Measurements from ENCODE around the gene DNAJB11. TPM values are rescaled to one million over a fixed set of nuclear protein-coding genes. Genes with fewer than 3 reads are reported as not detected.
"Not testable (repeated sequence)": the region's sequence is repeated elsewhere in the genome, so short reads cannot be mapped to it uniquely, and the experiment has no call there.

The DNAJB11 gene
- total and polyA plus RNA-seq, 4 donors = 45.7 to 71.6 (median 62.2) TPM

GRCh38 chr3:186571644-186572013 lies 1.1 kb downstream of the DNAJB11 start:
- WGBS (ENCODE audit: insufficient coverage) = no CpG with 5 or more reads among the region's 2 CpGs

GRCh38 chr3:186577521-186577920 lies 7.0 kb downstream of the DNAJB11 start:
- Histone ChIP-seq H3K36me3 (ENCODE audit: control insufficient read depth, insufficient read depth, low read length) (peaks cover 14% of the 10 kb centered on the region), H3K4me3 (ENCODE audit: low read depth, low read length) (no peak overlapping the region), H3K27ac (ENCODE audit: low read depth, low read length) (no peak overlapping the region), H3K27me3 (ENCODE audit: control insufficient read depth, insufficient read depth, low read length) (no peaks in the 10 kb centered on the region), H3K4me1 (ENCODE audit: control insufficient read depth, insufficient read depth, low read length) (no peaks in the 10 kb centered on the region), H3K9me3 (ENCODE audit: control insufficient read depth, insufficient read depth, low read length) (no peaks in the 10 kb centered on the region)
- DNase-seq (ENCODE audit: low read depth in 4 of 6, low spot score in 6 of 6) = no peak
- WGBS (ENCODE audit: insufficient coverage) = no CpG with 5 or more reads among the region's 2 CpGs

More at GRCh38 chr3:186571644-186572013, 1.1 kb downstream of the DNAJB11 start:
- Histone ChIP-seq H3K27ac (ENCODE audit: low read depth, low read length) (no peak overlapping the region), H3K4me1 (ENCODE audit: control insufficient read depth, insufficient read depth, low read length) (peaks cover 15% of the 10 kb centered on the region), H3K27me3 (ENCODE audit: control insufficient read depth, insufficient read depth, low read length) (no peaks in the 10 kb centered on the region), H3K4me3 (ENCODE audit: low read depth, low read length) (peak overlapping the region; percentile 73), H3K36me3 (ENCODE audit: control insufficient read depth, insufficient read depth, low read length) (peaks cover 8% of the 10 kb centered on the region), H3K9me3 (ENCODE audit: control insufficient read depth, insufficient read depth, low read length) (no peaks in the 10 kb centered on the region)
- DNase-seq (ENCODE audit: low read depth in 4 of 6, low spot score in 6 of 6) = no peak

GRCh38 chr3:186580785-186581184 lies 10.3 kb downstream of the DNAJB11 start:
- no peak overlapping the region for H3K27ac ChIP-seq (ENCODE audit: low read depth, low read length)
- peaks cover 19% of the 10 kb centered on the region for H3K36me3 ChIP-seq (ENCODE audit: control insufficient read depth, insufficient read depth, low read length)
- no peaks in the 10 kb centered on the region for H3K4me1 ChIP-seq (ENCODE audit: control insufficient read depth, insufficient read depth, low read length)
- no peaks in the 10 kb centered on the region for H3K9me3 ChIP-seq (ENCODE audit: control insufficient read depth, insufficient read depth, low read length)
- DNase-seq (ENCODE audit: low read depth in 4 of 6, low spot score in 6 of 6) = no peak
- H3K4me3 ChIP-seq (ENCODE audit: low read depth, low read length) = no peak overlapping the region
- no peaks in the 10 kb centered on the region for H3K27me3 ChIP-seq (ENCODE audit: control insufficient read depth, insufficient read depth, low read length)
- WGBS (ENCODE audit: insufficient coverage) = no CpG with 5 or more reads among the region's 3 CpGs

GRCh38 chr3:186582541-186582940 lies 12.0 kb downstream of the DNAJB11 start:
- peaks cover 19% of the 10 kb centered on the region for H3K36me3 ChIP-seq (ENCODE audit: control insufficient read depth, insufficient read depth, low read length)
- WGBS (ENCODE audit: insufficient coverage) = 100% methylated on average over 1 of the region's 6 CpGs
- no peaks in the 10 kb centered on the region for H3K27me3 ChIP-seq (ENCODE audit: control insufficient read depth, insufficient read depth, low read length)
- H3K9me3 ChIP-seq (ENCODE audit: control insufficient read depth, insufficient read depth, low read length) = no peaks in the 10 kb centered on the region
- no peaks in the 10 kb centered on the region for H3K4me1 ChIP-seq (ENCODE audit: control insufficient read depth, insufficient read depth, low read length)
- H3K4me3 ChIP-seq (ENCODE audit: low read depth, low read length) = no peak overlapping the region
- H3K27ac ChIP-seq (ENCODE audit: low read depth, low read length) = no peak overlapping the region
- no peak for DNase-seq (ENCODE audit: low read depth in 4 of 6, low spot score in 6 of 6)

GRCh38 chr3:186583831-186584230 lies 13.3 kb downstream of the DNAJB11 start:
- no peaks in the 10 kb centered on the region for H3K4me1 ChIP-seq (ENCODE audit: control insufficient read depth, insufficient read depth, low read length)
- peak in 1 of 6 donors; percentile 27 for DNase-seq (ENCODE audit: low read depth in 4 of 6, low spot score in 6 of 6)
- peaks cover 19% of the 10 kb centered on the region for H3K36me3 ChIP-seq (ENCODE audit: control insufficient read depth, insufficient read depth, low read length)
- WGBS (ENCODE audit: insufficient coverage) = no CpG with 5 or more reads among the region's 5 CpGs
- no peaks in the 10 kb centered on the region for H3K9me3 ChIP-seq (ENCODE audit: control insufficient read depth, insufficient read depth, low read length)
- no peaks in the 10 kb centered on the region for H3K27me3 ChIP-seq (ENCODE audit: control insufficient read depth, insufficient read depth, low read length)
- H3K4me3 ChIP-seq (ENCODE audit: low read depth, low read length) = no peak overlapping the region
- no peak overlapping the region for H3K27ac ChIP-seq (ENCODE audit: low read depth, low read length)

GRCh38 chr3:186586245-186586644 lies 15.7 kb downstream of the DNAJB11 start:
- not testable (repeated sequence) for H3K4me1 ChIP-seq (ENCODE audit: control insufficient read depth, insufficient read depth, low read length); H3K4me3 ChIP-seq (ENCODE audit: low read depth, low read length); H3K9me3 ChIP-seq (ENCODE audit: control insufficient read depth, insufficient read depth, low read length); H3K27me3 ChIP-seq (ENCODE audit: control insufficient read depth, insufficient read depth, low read length); H3K27ac ChIP-seq (ENCODE audit: low read depth, low read length); DNase-seq (ENCODE audit: low read depth in 4 of 6, low spot score in 6 of 6)
- 80% methylated on average over 3 of the region's 9 CpGs for WGBS (ENCODE audit: insufficient coverage)
- H3K36me3 ChIP-seq (ENCODE audit: control insufficient read depth, insufficient read depth, low read length) = peaks cover 16% of the 10 kb centered on the region

- DNase-seq (ENCODE audit: low read depth in 4 of 6, low spot score in 6 of 6) = no peak
- H3K4me1 ChIP-seq (ENCODE audit: control insufficient read depth, insufficient read depth, low read length) = no peaks in the 10 kb centered on the region
- no peaks in the 10 kb centered on the region for H3K27me3 ChIP-seq (ENCODE audit: control insufficient read depth, insufficient read depth, low read length)
- no peak overlapping the region for H3K4me3 ChIP-seq (ENCODE audit: low read depth, low read length)
- H3K36me3 ChIP-seq (ENCODE audit: control insufficient read depth, insufficient read depth, low read length) = peaks cover 13% of the 10 kb centered on the region
- H3K27ac ChIP-seq (ENCODE audit: low read depth, low read length) = no peak overlapping the region
- H3K9me3 ChIP-seq (ENCODE audit: control insufficient read depth, insufficient read depth, low read length) = no peaks in the 10 kb centered on the region
Observed at GRCh38 chr3:186587183-186587582, 16.7 kb downstream of the DNAJB11 start.

- DNase-seq (ENCODE audit: low read depth in 4 of 6, low spot score in 6 of 6) = no peak
- H3K36me3 ChIP-seq (ENCODE audit: control insufficient read depth, insufficient read depth, low read length) = peaks cover 9% of the 10 kb centered on the region
- no peaks in the 10 kb centered on the region for H3K9me3 ChIP-seq (ENCODE audit: control insufficient read depth, insufficient read depth, low read length)
- no peaks in the 10 kb centered on the region for H3K27me3 ChIP-seq (ENCODE audit: control insufficient read depth, insufficient read depth, low read length)
- no peak overlapping the region for H3K27ac ChIP-seq (ENCODE audit: low read depth, low read length)
- no peak overlapping the region for H3K4me3 ChIP-seq (ENCODE audit: low read depth, low read length)
- 60% methylated on average over 1 of the region's 2 CpGs for WGBS (ENCODE audit: insufficient coverage)
- H3K4me1 ChIP-seq (ENCODE audit: control insufficient read depth, insufficient read depth, low read length) = no peaks in the 10 kb centered on the region
Observed at GRCh38 chr3:186588632-186589031, 18.1 kb downstream of the DNAJB11 start.

- Histone ChIP-seq H3K27ac (ENCODE audit: low read depth, low read length) (no peak overlapping the region), H3K27me3 (ENCODE audit: control insufficient read depth, insufficient read depth, low read length) (no peaks in the 10 kb centered on the region), H3K4me3 (ENCODE audit: low read depth, low read length) (no peak overlapping the region), H3K9me3 (ENCODE audit: control insufficient read depth, insufficient read depth, low read length) (no peaks in the 10 kb centered on the region), H3K36me3 (ENCODE audit: control insufficient read depth, insufficient read depth, low read length) (peaks cover 4% of the 10 kb centered on the region), H3K4me1 (ENCODE audit: control insufficient read depth, insufficient read depth, low read length) (no peaks in the 10 kb centered on the region)
- no CpG with 5 or more reads among the region's 3 CpGs for WGBS (ENCODE audit: insufficient coverage)
- DNase-seq (ENCODE audit: low read depth in 4 of 6, low spot score in 6 of 6) = peak in 2 of 6 donors; percentile 20 to 72
Observed at GRCh38 chr3:186589121-186589520, 18.6 kb downstream of the DNAJB11 start.

- no peak overlapping the region for H3K4me3 ChIP-seq (ENCODE audit: low read depth, low read length)
- no peaks in the 10 kb centered on the region for H3K9me3 ChIP-seq (ENCODE audit: control insufficient read depth, insufficient read depth, low read length)
- DNase-seq (ENCODE audit: low read depth in 4 of 6, low spot score in 6 of 6) = no peak
- no peak overlapping the region for H3K27ac ChIP-seq (ENCODE audit: low read depth, low read length)
- no peaks in the 10 kb centered on the region for H3K27me3 ChIP-seq (ENCODE audit: control insufficient read depth, insufficient read depth, low read length)
- 78% methylated on average over 2 of the region's 5 CpGs for WGBS (ENCODE audit: insufficient coverage)
- no peaks in the 10 kb centered on the region for H3K4me1 ChIP-seq (ENCODE audit: control insufficient read depth, insufficient read depth, low read length)
- H3K36me3 ChIP-seq (ENCODE audit: control insufficient read depth, insufficient read depth, low read length) = no peaks in the 10 kb centered on the region
Observed at GRCh38 chr3:186589856-186590579, 19.5 kb downstream of the DNAJB11 start.
